IMR-90 (cell line): Measurements from ENCODE around the gene CEP135. TPM values are rescaled to one million over a fixed set of nuclear protein-coding genes. Genes with fewer than 3 reads are reported as not detected.
"Not testable (repeated sequence)": the region's sequence is repeated elsewhere in the genome, so short reads cannot be mapped to it uniquely, and the experiment has no call there.

Experiments
- ATAC-seq: fragments of 200-7000 bp; cut with Tn5 transposase; 2 replicates; pipeline ENCODE4 v1.9.1; 2020; ENCODE audit warnings: low read depth, mild to moderate bottlenecking, moderate library complexity
- BruUV-seq: library from RNA; stranded (reverse); fragments of 400-500 nt; replicated peaks from 2 replicates; lab custom pipeline; 2021; lab: Mats Ljungman, UMichigan
- CTCF ChIA-PET: fragments of 300-600 bp; formaldehyde crosslinking; extraction: SDS; loops from one replicate; lab custom pipeline; 2021; ENCODE audit warnings: antibody characterized with exemption; lab: Yijun Ruan, JAX
- POLR2A ChIA-PET: fragments of 300-600 bp; sonication (Branson Sonifier 250); formaldehyde crosslinking; loops from one replicate; lab custom pipeline; 2022; ENCODE audit warnings: antibody characterized with exemption; ENCODE audit not compliant: unreplicated experiment; lab: Charles Lee
- DNase-seq: peaks from one replicate; pipeline ENCODE4 v3.0.0; 2013
- H2AFZ ChIP-seq: replicated peaks from 2 replicates; pipeline ENCODE3; 2013; ENCODE audit warnings: low read length, mild to moderate bottlenecking; ENCODE audit not compliant: poor library complexity
- H2AK5ac ChIP-seq: 2 replicates; pipeline ENCODE4 v1.6.1; 2013; ENCODE audit warnings: low read depth, low read length, inconsistent platforms
- H2AK9ac ChIP-seq: replicated peaks from 2 replicates; pipeline ENCODE3; 2013; ENCODE audit warnings: mild to moderate bottlenecking, low read depth, low read length, moderate library complexity; ENCODE audit not compliant: poor library complexity
- H2BK120ac ChIP-seq: 2 replicates; pipeline ENCODE4 v1.6.1; 2013; ENCODE audit warnings: low read depth, low read length, inconsistent platforms
- H2BK15ac ChIP-seq: 3 replicates; pipeline ENCODE4 v1.6.1; 2013; ENCODE audit warnings: low read depth, low read length, inconsistent platforms
- H2BK20ac ChIP-seq: 2 replicates; pipeline ENCODE4 v1.6.1; 2013; ENCODE audit warnings: low read depth, mild to moderate bottlenecking, inconsistent platforms, low read length, moderate library complexity
- H2BK5ac ChIP-seq: 2 replicates; pipeline ENCODE4 v1.6.1; 2013; ENCODE audit warnings: mild to moderate bottlenecking, low read depth, low read length, inconsistent platforms; ENCODE audit not compliant: poor library complexity, severe bottlenecking
- H3K14ac ChIP-seq: replicated peaks from 2 replicates; pipeline ENCODE4 v1.6.1; 2013; ENCODE audit warnings: low read depth, low read length, inconsistent platforms
- H3K18ac ChIP-seq: 2 replicates; pipeline ENCODE4 v1.6.1; 2013; ENCODE audit warnings: low read depth, low read length, control low read depth
- H3K23ac ChIP-seq: 2 replicates; pipeline ENCODE4 v1.6.1; 2013; ENCODE audit warnings: low read depth, low read length, inconsistent platforms
- H3K27ac ChIP-seq: 2 replicates; pipeline ENCODE4 v1.5.1; 2013; ENCODE audit warnings: mild to moderate bottlenecking, control low read depth, low read length; ENCODE audit not compliant: insufficient read depth
- H3K27me3 ChIP-seq: 2 replicates; pipeline ENCODE4 v1.6.1; 2013; ENCODE audit warnings: low read length; ENCODE audit not compliant: control insufficient read depth, insufficient read depth
- H3K36me3 ChIP-seq: 2 replicates; pipeline ENCODE4 v1.6.1; 2013; ENCODE audit warnings: low read length, mixed read lengths; ENCODE audit not compliant: control insufficient read depth, insufficient read depth
- H3K4ac ChIP-seq: 2 replicates; pipeline ENCODE4 v1.6.1; 2013; ENCODE audit warnings: low read depth, low read length, inconsistent platforms
- H3K4me1 ChIP-seq: 2 replicates; pipeline ENCODE4 v1.6.1; 2013; ENCODE audit warnings: low read length, mixed read lengths; ENCODE audit not compliant: control insufficient read depth, insufficient read depth
- H3K4me2 ChIP-seq: 2 replicates; pipeline ENCODE4 v1.6.1; 2013; ENCODE audit warnings: low read depth, mild to moderate bottlenecking, control low read depth, low read length, moderate library complexity
- H3K4me3 ChIP-seq: 2 replicates; pipeline ENCODE4 v1.5.1; 2013; ENCODE audit warnings: low read depth, mild to moderate bottlenecking, control low read depth, low read length, moderate library complexity; ENCODE audit not compliant: insufficient read depth
- H3K56ac ChIP-seq: 2 replicates; pipeline ENCODE4 v1.6.1; 2013; ENCODE audit warnings: low read length, inconsistent platforms; ENCODE audit not compliant: insufficient read depth; ENCODE audit errors: extremely low read depth
- H3K79me1 ChIP-seq, 2 experiments: 2 replicates each; pipeline ENCODE4 v1.6.1; 2013; ENCODE audit warnings: low read length in 2 of 2, inconsistent platforms in 1 of 2, low read depth in 1 of 2
- H3K9ac ChIP-seq: 2 replicates; pipeline ENCODE4 v1.6.1; 2013; ENCODE audit warnings: low read depth, low read length, control low read depth
- H3K9me1 ChIP-seq: 2 replicates; pipeline ENCODE4 v1.6.1; 2013; ENCODE audit warnings: low read length, inconsistent platforms; ENCODE audit not compliant: insufficient read depth
- H3K9me3 ChIP-seq: 2 replicates; pipeline ENCODE4 v1.6.1; 2013; ENCODE audit warnings: low read length; ENCODE audit not compliant: control insufficient read depth, insufficient read depth
- H4K20me1 ChIP-seq: 2 replicates; pipeline ENCODE4 v1.6.1; 2013; ENCODE audit warnings: low read length, inconsistent platforms; ENCODE audit not compliant: insufficient read depth
- H4K5ac ChIP-seq: 2 replicates; pipeline ENCODE4 v1.6.1; 2013; ENCODE audit warnings: mild to moderate bottlenecking, low read depth, low read length, control low read depth
- H4K8ac ChIP-seq, 2 experiments: 2 replicates each; pipeline ENCODE4 v1.6.1; 2013; ENCODE audit warnings: low read depth in 2 of 2, low read length in 2 of 2, control low read depth in 1 of 2, inconsistent platforms in 1 of 2
- H4K91ac ChIP-seq: 2 replicates; pipeline ENCODE4 v1.6.1; 2013; ENCODE audit warnings: low read depth, low read length, inconsistent platforms; ENCODE audit not compliant: insufficient read depth
- WGBS, 2 experiments: methylation state at CpG; one replicate each; pipeline versions ENCODE4 v1.1.5 to v1.1.7; 2013; ENCODE audit warnings: missing lambda C conversion rate in 2 of 2; ENCODE audit not compliant: insufficient read length in 1 of 2; ENCODE audit errors: extremely low coverage in 2 of 2; 5-methylcytosine and 5-hydroxymethylcytosine counted together
- dilution Hi-C: fragments of 300-500 bp; cut with HindIII; formaldehyde crosslinking; loops from one replicate; pipeline ENCODE4 v1.14.3; 2018; ENCODE audit warnings: low sequenced_read_pairs; ENCODE audit not compliant: unreplicated experiment
- in situ Hi-C: fragments of 300-500 bp; cut with MboI; formaldehyde crosslinking; loops from 3 replicates; pipeline ENCODE4 v1.14.3; 2019; ENCODE audit warnings: low sequenced_read_pairs, inconsistent platforms, mixed read lengths
- intact Hi-C: fragments of 100-400 bp; cut with micrococcal nuclease; formaldehyde crosslinking; loops from 2 replicates; pipeline ENCODE4 v1.10.0; 2022
- polyA plus RNA-seq, 3 experiments: library from polyadenylated mRNA; depleted of rRNA; stranded (reverse); fragments of >200 nt; gene quantifications; 2 replicates each; pipeline ENCODE4 v1.2.3, GENCODE V29; 2012; ENCODE audit warnings: low replicate concordance in 1 of 3
- total RNA-seq: library from RNA; depleted of rRNA; stranded (reverse); fragments of >200 nt; gene quantifications from 2 replicates; pipeline ENCODE4 v1.2.3, GENCODE V29; 2012

The CEP135 gene
- total and polyA plus RNA-seq, 2 of the 4 experiments (the other 2 are of a cell fraction): 2.7 to 3.2 TPM

DNA sequence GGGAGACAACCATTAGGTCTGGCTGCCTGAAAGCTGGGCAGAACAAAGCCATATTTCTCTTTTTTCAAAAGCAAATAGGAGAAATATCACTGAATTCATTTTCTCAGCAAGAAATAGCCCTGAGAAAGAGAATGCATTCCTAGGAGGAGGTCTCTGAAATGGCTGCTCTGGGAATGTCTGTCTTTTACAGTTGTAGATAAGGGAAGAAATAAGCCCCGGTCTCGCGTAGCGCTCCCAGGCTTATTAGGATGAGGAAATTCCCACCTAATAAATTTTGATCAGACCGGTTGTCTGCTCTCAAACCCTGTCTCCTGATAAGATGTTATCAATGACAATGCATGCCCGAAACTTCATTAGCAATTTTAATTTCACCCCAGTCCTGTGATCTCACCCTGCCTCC, 12.8 kb upstream of the CEP135 start:
- H3K18ac ChIP-seq, H3K36me3 ChIP-seq, H2BK5ac ChIP-seq, H3K27me3 ChIP-seq, H2BK120ac ChIP-seq, DNase-seq, intact Hi-C loops, H3K79me1 ChIP-seq, H4K91ac ChIP-seq, in situ Hi-C loops, H3K4ac ChIP-seq, dilution Hi-C loops, CTCF ChIA-PET, H3K9me3 ChIP-seq, H3K4me1 ChIP-seq, POLR2A ChIA-PET, H4K8ac ChIP-seq, H3K27ac ChIP-seq, BruUV-seq, H2AFZ ChIP-seq, H3K23ac ChIP-seq, H3K56ac ChIP-seq, H3K4me2 ChIP-seq, H3K9ac ChIP-seq, H2BK20ac ChIP-seq, H3K4me3 ChIP-seq, H4K20me1 ChIP-seq, H4K5ac ChIP-seq, ATAC-seq, H2AK5ac ChIP-seq, H3K14ac ChIP-seq, H2AK9ac ChIP-seq, H2BK15ac ChIP-seq: not testable (repeated sequence)
- peaks cover 10% of the 10 kb centered on the region; the same call in 1 of the 2 replicates for H3K9me1 ChIP-seq
- WGBS, 2 experiments: no CpG with 5 or more reads among the region's 6 CpGs
